ENCODE results near the gene GPR137B. TPM values are rescaled to one million over a fixed set of nuclear protein-coding genes. Genes with fewer than 3 reads are reported as not detected.

Gene GPR137B
- total and polyA plus RNA-seq, 9 of the 15 experiments (the other 6 are each of a cell fraction or from before 2014, with no cell fraction given) = 0.04 to 1.0 (median 0.62) TPM

GRCh38 chr1:236206548-236206947 lies 64.2 kb downstream of the GPR137B start (continued):
- no peak for TF ChIP-seq MLX (CRISPR knock-in tag; conservative IDR thresholded peaks at IDR 0.05)
- 0 out of 6 replicates have a peak, but pooled peaks of 1 of the 3 experiments have one; percentile 36 for TF ChIP-seq ZBTB11 (CRISPR knock-in tag; IDR thresholded peaks at IDR 0.05)
- no peak for TF ChIP-seq JUND (IDR thresholded peaks at IDR 0.05; ENCODE audit: borderline replicate concordance, low read depth, low read length)
- TF ChIP-seq JUND (tag; IDR thresholded peaks at IDR 0.05; ENCODE audit: borderline replicate concordance, low read depth, low read length) = peak; percentile 8; the same call in 1 of the 3 replicates
- no peak for TF ChIP-seq RFX1 (IDR thresholded peaks at IDR 0.05)

- FAIRE-seq = no peak
- Histone ChIP-seq H3K79me2 (ENCODE audit: control insufficient read depth, insufficient read depth, low read length) (no peaks in the 10 kb centered on the region), H3K27ac (ENCODE audit: extremely low read depth, low read depth, low read length) (no peak overlapping the region; the same call in 2 of the 3 replicates), H3K9me3 (replicated peaks; ENCODE audit: control insufficient read depth, insufficient read depth, low read depth, low read length) (no peaks in the 10 kb centered on the region), H4K20me1 (replicated peaks; ENCODE audit: control insufficient read depth, insufficient read depth, low read length) (no peaks in the 10 kb centered on the region), H2AFZ (ENCODE audit: low read depth, low read length) (0 out of 2 replicates have a peak overlapping the region, but pooled peaks have one; percentile 8), H3K4me2 (ENCODE audit: insufficient read depth, low read length) (no peak overlapping the region), H3K9me1 (ENCODE audit: control insufficient read depth, insufficient read depth, low read length) (no peaks in the 10 kb centered on the region), H3K27me3 (ENCODE audit: control insufficient read depth in 2 of 2, insufficient read depth in 2 of 2, low read length in 2 of 2) (no peaks in the 10 kb centered on the region), H3K4me3 (no peak overlapping the region), H3K36me3 (ENCODE audit: control insufficient read depth, insufficient read depth, low read length) (no peaks in the 10 kb centered on the region), H3K9ac (ENCODE audit: insufficient read depth in 1 of 2, low read depth in 2 of 2, low read length in 2 of 2) (no peak overlapping the region), H3K4me1 (replicated peaks in 1 of 2; ENCODE audit: control insufficient read depth in 2 of 2, insufficient read depth in 2 of 2, low read length in 2 of 2) (peaks cover 0 to 10% of the 10 kb centered on the region in 2 experiments; a peak in 3 of 5 replicates)
- CTCF ChIA-PET (ENCODE audit: low intra/inter-chr PET ratio) = no interaction called here
- POLR2A ChIA-PET = interaction anchor here (0.6 to 1.4 kb wide), 7 partner anchors 24 to 619 kb away, joined by 3 to 6 read pairs (median 4); partner anchors contain the start of gene ERO1B
- ATAC-seq = peak; percentile 48
- BruUV-seq (replicated peaks) = no TSS peak
- WGBS (ENCODE audit: insufficient coverage, low coverage, missing lambda C conversion rate) = 12% methylated on average over 5 of the region's 5 CpGs
- in situ Hi-C loops (cut with MboI) = no loop called here
- peak in 1 of 4 experiments; percentile 45 for DNase-seq (ENCODE audit: extremely low read depth in 1 of 4, low spot score in 3 of 4)
- intact Hi-C loops (cut with micrococcal nuclease) = no loop called here
- peak; percentile 62 for TF ChIP-seq MAFG (tag; conservative IDR thresholded peaks at IDR 0.05)
- TF ChIP-seq ZNF431 (CRISPR knock-in tag; IDR thresholded peaks at IDR 0.05) = no peak
- peak; percentile 44; the same call in 1 of the 2 replicates for TF ChIP-seq MAFF (IDR thresholded peaks at IDR 0.05; ENCODE audit: low read length)
- TF ChIP-seq C11orf30 (IDR thresholded peaks at IDR 0.05; ENCODE audit: low read depth) = peak; percentile 82
- peak; percentile 77 for TF ChIP-seq ZNF316 (IDR thresholded peaks at IDR 0.05)
- TF ChIP-seq NFIC (IDR thresholded peaks at IDR 0.05) = peak; percentile 81
- TF ChIP-seq MAFK (IDR thresholded peaks at IDR 0.05; ENCODE audit: low read length) = peak; percentile 59; the same call in 1 of the 2 replicates
- TF ChIP-seq SETDB1 (IDR thresholded peaks at IDR 0.05; ENCODE audit: low read length) = no peak
- 0 out of 2 replicates have a peak, but pooled peaks have one; percentile 23 for TF ChIP-seq HMBOX1 (IDR thresholded peaks at IDR 0.05)
- no peak for TF ChIP-seq ATF2 (CRISPR knock-in tag; IDR thresholded peaks at IDR 0.05)
Measured at GRCh38 chr1:236207121-236207520, 64.8 kb downstream of the GPR137B start.

Measured in K562 (cell line).